GM19099 (cell line): ENCODE results near the gene URGCP.

Experiments
- POLR2A ChIP-seq: IDR thresholded peaks from 3 replicates; pipeline ENCODE4 v1.6.1; 2011; ENCODE audit warnings: low read depth; ENCODE audit not compliant: insufficient read length; ENCODE audit errors: extremely low read depth

URGCP gene

GRCh38 chr7:43906331-43907010 lies at the start of gene URGCP:
Gene URGCP, minus strand, starts transcription at chr7:43906596. Its CDS starts 21 bp downstream, at chr7:43906575.
- TF ChIP-seq POLR2A: peak; percentile 69

- TF ChIP-seq POLR2A: no peak
Measured at GRCh38 chr7:43956027-43956426, 49.6 kb upstream of the URGCP start.

DNA sequence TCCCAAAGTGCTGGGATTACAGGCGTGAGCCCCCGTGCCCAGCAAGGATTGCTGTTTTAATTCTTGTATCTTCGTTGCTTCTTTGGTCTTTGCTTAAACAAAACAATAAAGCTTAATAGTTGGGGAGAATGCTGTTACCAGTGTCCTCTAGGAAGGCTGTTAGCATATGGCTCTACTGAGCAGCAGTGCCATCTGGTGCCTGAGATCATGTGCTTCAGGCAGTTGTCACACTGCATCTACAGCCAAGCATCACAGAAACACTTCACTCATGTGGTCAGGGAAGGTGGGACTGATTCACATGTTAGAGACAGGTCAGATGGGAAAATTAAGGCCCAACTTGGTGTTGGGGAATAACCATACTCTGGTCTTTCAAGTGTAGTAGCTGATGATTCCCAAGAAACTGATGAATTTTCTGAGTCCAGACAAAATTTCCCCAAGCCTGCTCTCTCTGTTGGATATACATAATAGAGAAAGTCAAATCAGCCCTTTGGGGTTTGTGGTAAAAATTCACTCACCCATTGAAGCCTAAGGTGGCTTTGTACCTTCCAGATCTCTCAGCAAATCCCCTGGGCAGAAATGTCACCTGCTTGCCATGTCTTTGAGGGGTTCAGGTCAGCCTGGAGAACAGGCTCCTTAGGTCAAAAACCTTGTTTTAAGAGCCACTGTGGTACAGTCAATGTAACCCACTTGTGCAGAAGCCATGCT lies 48.3 kb upstream of the URGCP start:
- no peak for TF ChIP-seq POLR2A

- TF ChIP-seq POLR2A: no peak
Measured at GRCh38 chr7:43953071-43953470, 46.7 kb upstream of the URGCP start.

DNA sequence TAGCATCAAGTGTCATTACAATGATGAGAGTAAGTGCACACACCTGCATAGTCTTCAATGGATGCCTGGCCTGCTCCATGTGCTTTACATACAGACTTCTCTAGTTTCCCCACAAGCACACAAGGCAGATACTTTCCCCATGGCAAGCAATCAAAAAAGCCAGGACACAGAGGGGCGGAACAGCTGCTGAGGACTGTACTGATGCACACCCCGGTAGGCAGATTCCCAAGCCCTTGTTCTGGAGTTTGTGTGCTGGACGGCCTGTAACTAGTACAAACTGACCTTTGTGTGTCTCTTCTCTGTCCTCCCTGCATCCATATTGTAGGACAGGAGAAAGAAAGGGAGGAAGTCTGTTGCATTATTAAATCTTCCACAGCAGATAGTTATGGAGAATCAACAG lies 45.6 kb upstream of the URGCP start:
- no peak for TF ChIP-seq POLR2A

GRCh38 chr7:43944286-43944685 lies 37.9 kb upstream of the URGCP start:
- TF ChIP-seq POLR2A: no peak

DNA sequence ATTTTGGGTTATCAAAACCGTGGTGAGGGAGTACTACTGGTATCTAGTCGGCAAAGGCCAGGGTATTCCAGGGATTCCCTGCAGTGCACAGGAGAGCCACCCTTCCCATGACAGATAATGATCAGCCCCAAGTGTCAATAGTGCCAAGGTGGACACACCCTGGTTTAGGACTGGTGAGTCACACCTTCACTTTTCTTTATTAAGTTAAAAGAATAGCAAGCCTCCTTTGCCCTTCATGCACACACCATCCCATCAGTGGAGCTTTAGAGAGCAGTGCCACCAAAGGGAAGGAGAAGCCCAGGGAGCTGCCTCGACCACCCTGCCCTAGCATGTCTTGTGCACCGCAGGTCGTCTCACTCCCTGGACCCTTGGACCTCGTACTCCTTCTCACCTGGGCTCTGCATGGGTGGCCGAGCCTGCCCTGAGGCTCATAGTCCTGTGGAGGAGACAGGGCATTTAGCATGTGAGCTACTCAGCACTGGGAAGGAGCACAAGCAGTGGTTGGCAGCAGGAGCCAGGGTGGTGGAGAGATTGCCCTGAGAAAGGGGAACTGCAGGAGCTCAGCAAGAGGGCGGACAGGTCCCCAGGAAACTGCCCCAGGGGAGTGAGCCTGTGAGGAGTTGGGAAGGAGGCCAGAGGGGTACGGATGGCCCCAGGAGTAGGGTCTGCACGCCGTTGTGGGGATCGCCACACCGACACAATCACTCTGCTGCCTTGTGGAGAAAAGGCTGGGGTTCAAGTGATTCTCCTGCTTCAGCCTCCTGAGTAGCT lies 37.2 kb upstream of the URGCP start:
- TF ChIP-seq POLR2A: no peak

GRCh38 chr7:43942997-43943396 lies 36.6 kb upstream of the URGCP start:
- TF ChIP-seq POLR2A: no peak

DNA sequence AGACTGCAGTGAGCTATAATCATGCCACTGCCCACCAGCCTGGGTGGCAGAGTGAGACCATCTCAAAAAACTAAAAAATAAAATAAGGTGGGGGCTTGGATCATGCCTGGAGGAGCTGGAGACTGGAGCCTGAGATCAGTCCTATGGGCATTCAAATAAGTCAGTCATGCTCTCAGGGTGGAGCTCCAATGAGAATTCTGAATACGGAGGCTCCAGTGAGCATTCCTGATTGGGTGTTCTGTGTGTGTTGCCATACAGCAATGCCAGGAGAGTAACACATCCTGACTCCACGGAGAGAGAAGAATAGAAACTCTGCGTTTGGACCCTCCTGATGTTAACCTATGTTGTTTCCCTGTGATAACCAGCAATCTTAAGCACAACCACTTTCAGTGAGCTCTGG lies 35.9 kb upstream of the URGCP start:
- no peak for TF ChIP-seq POLR2A

DNA sequence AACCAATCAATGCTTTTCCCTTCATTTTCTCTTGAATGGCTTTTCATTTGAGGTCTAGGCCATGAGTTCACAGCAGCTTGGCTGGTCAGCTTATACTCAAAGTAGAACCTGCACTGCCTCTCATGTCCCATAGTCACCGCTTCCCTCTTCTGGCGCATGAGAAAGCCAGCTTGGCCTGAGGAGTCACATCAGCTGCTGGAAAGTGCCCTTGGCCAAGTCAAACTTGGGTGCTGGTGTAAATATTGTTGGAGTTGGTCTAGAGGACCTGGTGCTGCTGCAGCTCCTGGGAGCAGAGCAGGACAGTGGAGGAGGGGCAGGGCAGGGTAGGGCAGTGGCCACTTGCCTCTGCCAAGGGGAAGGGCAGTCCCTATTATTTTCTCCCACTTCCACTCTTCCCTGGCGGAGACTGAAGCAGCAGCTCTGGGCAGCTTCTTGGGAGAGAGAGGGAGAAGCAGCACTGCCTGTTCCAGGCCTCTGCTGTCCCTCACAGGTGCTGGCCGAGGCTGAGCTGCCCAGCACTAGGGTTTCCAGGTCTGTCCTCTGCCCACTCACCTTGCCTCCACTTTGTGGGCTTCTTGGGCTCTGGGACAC lies 32.6 kb upstream of the URGCP start:
- TF ChIP-seq POLR2A: no peak

DNA sequence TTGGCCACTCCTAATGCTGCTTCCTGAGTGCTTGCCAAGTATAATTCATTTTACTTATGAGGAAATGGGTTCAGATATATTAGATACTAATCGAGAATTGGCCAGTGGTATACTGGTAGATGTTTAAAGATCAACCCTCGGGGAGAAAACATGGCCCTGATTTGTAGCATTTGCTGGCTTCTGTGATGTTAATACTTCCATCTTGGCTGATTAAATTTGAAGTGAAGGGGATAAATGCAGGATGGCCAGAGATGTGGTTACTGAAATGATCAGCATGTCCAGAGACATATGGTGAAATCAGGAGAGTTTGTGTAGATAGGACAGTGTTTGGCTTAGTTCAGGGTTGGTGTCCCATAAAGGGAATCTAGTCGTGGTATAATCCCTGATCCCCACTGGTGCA lies 31.0 kb upstream of the URGCP start:
- no peak for TF ChIP-seq POLR2A

- TF ChIP-seq POLR2A: no peak
Measured at GRCh38 chr7:43933902-43934560, 27.6 kb upstream of the URGCP start.

- TF ChIP-seq POLR2A: no peak
Measured at GRCh38 chr7:43931346-43931745, 24.9 kb upstream of the URGCP start.

DNA sequence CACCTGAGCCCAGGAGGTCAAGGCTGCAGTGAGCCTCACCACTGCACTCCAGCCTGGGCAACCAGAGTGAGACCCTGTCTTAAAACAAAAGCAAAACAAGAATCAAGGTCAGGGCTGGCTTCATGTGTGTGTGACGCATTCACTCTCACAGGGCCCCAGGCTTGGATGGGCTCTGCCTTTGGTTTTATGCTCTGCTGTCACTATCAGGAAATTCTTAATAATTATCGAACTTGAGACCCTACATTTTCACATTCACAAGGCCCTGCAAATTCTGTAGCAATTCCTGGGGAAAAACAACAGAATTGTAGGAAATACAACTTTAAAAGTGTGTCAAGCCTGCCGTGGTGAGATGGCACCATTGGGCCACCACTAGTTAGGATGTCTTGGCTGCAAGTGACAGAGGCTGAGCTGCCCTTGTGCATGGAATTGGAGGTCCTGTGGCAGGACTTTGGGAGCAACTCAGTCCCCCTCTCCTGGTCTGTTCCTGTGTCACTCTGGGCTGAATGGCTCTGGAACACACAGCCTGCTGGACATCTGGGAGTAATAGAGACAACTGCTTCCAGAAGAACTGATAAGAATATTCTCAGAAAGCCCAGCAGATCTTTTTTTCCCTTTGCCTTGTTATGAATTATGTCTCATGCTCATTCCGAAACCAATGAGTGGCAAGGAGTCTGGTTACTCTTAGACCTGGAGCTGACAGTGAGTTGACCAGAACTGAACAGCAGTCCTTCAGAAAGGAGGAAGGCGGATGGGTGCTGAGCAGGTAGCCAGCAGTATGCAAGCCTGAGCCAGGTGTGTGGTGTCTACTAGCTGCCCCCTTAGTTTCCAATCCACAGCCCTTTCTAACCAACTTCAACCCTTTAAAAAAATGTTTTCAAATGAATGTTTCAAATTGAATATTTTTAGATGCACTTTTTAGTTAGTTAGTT lies 23.4 kb upstream of the URGCP start:
- no peak for TF ChIP-seq POLR2A
